HL-60/S4 treated with phorbol 12-myristate 13-acetate at 8.2 ng/mL for 4 days and 3 days (cell line): ENCODE measurements around the gene RIPOR3.
"Not testable (repeated sequence)": the region's sequence is repeated elsewhere in the genome, so short reads cannot be mapped to it uniquely, and the experiment has no call there.

ENCODE experiments used
- in situ Hi-C: fragments of 300-500 bp; cut with MboI; formaldehyde crosslinking; loops from 2 replicates; pipeline ENCODE4 v1.15.0; 2022; ENCODE audit warnings: low sequenced_read_pairs

Gene RIPOR3

DNA sequence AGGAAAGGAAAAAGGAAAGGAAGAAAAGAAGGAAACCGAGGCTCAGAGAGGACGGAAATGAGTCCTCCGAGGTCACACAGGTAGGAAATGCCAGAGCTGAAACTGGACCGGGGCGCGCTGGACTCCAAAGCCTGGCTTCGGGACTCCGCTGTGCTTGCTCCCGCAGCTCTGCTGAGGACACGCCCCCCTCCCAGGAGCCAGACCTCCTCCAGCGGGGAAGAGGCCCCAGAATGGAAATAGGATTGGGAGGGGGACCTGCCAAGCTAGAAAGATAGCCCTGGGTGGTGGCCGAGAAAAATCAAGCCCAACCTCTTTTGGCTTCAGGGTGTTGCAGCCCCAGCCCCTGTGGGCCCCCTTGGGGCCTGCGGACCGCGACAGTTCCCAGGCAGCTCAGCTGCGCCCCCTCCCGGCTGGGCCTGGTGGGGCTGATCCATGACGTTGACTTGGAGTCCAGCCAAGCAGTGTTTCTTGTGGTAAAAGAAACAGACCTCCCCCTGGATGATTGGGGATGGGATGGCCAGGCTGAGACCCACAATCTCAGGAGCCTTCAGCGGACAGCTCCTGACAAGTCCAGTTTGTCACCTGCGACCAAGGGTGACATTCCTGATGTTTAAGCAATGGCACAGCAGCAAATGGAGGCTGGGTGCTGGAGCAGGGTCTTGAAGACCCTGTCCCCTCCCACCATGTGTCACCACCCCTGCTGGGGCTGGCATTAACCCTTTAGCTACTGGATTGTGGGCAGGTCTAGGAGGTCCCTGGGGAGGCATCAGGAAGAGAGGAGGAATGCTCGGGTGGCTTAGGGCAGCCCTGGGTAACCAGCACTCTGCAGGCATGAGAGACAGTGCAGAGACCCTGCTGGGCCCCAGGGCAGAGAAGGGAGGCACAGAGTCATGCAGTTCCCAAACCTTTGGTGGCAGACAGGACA, 55.4 kb downstream of the RIPOR3 start:
- in situ Hi-C loops: no loop called here

DNA sequence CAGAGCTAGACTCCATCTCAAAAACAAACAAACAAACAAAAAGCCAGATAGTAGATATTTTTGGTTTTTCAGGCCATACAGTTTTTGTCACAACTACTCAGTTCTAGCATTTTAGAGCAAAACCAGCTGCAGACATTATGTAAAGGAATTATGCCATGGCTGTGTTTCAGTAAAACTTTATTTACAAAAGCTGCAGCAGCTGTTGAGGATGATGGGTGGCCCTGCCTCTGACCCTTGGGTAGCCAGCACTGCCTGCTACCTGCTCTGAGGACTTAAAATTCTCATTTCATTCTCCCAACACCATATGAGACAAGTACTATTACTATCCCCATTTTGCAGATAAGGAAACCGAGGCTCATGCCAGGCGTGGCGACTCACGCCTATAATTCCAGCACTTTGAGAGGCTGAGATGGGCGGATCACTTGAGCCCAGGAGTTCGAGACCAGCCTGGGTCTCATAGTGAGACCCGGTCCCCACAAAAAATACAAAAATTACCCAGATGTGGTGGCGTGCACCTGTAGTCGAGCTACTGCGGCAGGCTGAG, 56.3 kb downstream of the RIPOR3 start:
- in situ Hi-C loops: no loop called here

- in situ Hi-C loops: no loop called here
Observed at GRCh38 chr20:50634191-50634590, 57.2 kb downstream of the RIPOR3 start.

- in situ Hi-C loops: no loop called here
Observed at GRCh38 chr20:50633361-50633760, 58.0 kb downstream of the RIPOR3 start.

GRCh38 chr20:50632701-50633100, 58.6 kb downstream of the RIPOR3 start:
- in situ Hi-C loops: no loop called here

GRCh38 chr20:50632236-50632635, 59.1 kb downstream of the RIPOR3 start:
- in situ Hi-C loops: no loop called here

DNA sequence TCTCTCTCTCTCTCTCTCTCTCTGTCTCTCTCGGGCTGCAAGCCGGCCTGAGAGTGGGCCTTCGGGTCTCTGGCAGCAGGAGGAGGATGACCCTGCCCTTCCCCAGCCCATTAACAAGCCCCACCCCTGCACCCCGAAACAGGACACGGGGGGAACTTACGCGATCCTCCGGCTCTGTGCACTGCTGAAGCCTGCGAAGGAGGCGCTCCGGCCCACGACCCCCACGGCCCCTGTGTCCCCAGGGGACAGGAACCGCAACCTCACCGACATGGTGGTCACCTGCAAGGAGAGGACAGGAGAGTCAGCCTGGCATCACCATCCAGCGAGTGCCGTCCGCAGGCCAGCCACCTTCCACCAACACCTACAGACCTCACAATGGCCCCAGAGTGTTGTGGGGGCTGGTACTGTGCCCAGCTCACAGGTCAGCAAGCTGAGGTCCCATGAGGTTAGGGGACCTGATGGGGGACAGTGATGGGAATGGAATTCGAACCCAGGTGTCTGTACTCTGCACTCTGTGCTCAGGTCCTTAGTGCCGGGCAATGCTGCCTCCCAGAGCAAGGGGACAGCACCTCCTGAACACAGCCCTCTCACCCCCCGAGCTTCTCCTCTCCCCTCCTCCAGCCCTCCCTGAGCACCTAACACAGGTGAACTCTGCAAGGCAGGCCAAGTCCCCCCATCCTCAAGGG, 60.6 kb downstream of the RIPOR3 start:
- in situ Hi-C loops: no loop called here

GRCh38 chr20:50629670-50630045, 61.7 kb downstream of the RIPOR3 start:
- in situ Hi-C loops: no loop called here

DNA sequence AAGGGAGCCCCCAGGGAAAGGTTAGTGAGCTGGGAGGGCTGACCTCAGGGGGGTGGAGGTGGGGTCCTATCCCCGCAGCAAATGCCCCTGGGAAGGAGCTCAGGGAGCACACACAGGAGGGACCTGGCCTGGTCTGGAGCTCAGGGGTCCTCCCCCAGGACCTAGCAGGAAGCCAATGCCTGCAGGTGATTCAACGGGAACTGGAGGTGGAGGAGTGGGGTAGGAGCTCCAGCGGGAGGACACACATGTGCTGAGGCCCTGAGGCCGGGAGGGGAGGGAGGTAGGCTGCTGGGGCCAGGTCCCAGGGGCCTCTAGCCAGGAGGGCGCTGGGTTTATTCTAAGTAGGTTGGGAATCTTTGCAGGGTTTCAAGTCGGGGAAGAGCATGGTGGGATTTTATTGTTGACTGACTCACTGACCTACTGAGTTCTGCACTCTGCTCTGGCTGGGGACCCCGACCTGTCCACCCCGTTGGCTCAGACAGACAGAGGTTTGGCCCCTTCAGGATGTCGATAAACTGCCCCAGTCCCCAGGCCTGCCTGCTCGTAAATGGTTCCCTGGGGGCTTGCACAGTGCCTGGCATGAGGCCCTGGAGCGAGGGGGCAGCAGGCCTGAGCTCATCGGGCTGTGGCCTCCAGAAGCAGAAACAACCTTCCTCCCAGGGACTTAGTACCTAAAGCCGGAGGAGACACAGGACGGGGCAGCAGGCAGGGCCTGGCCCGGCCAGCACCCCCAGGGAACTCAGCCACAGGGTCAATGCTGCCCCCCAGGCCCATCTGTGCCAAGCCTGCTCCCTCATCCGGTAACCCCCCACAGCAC, 62.3 kb downstream of the RIPOR3 start:
- in situ Hi-C loops: no loop called here

DNA sequence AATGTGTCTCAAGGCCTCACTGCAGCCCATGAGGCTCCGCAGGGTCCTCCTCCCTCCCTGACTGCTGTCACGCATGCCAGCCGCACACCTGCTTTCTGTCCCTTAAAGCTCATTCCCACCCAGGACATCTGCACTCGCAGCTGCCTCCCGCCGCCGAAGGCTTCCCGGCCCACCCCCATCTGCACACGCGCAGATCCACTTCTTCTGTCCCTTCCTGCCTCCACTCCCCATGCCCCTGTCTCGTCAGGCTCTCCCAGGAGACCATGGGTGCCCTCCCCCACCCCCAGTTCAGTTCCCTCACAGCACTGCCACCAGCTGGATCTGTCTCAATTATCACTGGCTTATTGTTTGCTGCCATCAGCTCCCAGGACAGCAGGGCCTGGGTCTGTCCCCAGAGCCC, 63.0 kb downstream of the RIPOR3 start:
- in situ Hi-C loops: no loop called here

DNA sequence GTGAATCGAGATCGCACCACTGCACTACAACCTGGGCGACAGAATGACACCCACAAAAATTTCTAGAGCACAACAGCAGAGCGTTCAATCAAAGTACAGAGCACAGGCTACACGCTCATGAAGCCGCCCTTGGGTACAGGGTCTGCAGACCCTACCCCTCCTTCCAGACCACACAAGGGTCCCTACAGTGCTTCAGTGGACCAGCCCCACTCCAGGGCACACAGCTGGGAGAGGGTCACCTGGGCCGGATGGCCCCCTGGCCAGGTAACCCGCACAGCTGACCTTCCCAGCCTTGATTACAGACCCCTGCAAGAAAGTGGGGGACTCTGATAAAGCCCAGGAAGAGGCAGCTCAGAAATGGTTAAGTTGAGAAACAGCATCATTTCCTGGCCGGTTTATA, 63.6 kb downstream of the RIPOR3 start:
- in situ Hi-C loops: no loop called here

DNA sequence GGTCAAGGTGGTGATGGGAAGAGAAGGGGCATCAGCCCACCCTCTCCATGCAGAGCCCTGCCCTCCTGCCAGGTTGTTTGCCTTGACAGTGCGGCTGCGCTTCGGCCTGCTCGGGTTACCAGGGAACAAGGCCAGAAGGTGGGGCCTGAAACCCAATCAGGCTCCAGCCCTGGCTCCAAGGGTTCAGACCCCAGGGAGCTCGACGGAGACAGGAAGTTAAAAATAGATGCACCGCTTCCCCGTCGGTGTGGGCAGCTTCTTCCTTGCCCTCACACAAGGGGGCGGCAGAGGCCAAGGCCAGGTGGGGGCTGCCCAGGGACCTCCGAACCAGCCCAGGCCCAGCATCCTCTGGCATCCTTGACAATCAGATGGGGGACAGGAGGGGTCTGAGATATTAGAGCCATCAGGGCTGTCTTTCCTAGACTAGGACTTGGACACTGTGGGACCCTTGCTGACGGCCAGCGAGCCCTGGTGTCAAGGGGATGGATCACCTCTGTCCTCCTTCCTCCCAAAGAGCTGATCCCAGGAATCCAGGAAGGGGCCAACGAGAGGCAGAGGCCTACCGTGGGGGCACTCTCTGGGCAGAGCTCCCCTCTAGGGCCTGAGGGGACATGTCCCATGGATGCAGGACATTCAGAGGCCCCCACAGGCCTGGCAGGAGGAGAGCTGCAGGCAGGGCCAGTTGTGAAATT, 65.2 kb downstream of the RIPOR3 start:
- in situ Hi-C loops: no loop called here

- in situ Hi-C loops: no loop called here
Observed at GRCh38 chr20:50624351-50625016, 66.9 kb downstream of the RIPOR3 start.

DNA sequence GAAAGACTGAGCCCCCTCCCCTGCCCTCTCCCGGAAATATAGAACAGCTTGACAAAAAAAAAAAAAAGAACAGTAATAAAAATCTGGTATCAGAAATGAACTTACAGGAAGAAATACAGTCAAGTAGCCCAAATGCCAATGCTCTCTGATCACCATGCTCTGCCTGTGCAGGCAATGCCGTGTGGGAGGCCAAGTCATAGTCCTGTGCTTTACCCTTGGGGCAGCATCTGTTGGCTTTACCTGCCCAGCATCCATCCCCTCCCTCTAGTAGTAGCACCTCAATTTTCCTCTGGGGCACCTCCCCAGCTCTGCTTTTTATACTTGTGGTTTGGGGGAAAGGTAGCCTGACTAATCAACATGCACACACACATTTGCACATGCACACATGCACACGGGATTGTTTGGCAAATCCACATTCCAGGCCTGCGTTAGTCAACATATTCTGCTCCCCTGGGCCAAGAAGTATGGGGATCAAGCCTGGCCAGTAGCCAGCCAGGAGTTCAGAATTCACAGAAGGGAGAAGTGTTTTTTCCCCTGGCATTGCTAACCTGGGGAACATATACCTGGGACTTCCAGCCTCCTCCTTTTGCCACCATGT, 70.2 kb downstream of the RIPOR3 start:
- in situ Hi-C loops: no loop called here

- in situ Hi-C loops: not testable (repeated sequence)
Observed at GRCh38 chr20:50620459-50620858, 70.9 kb downstream of the RIPOR3 start.

- in situ Hi-C loops: no loop called here
Observed at GRCh38 chr20:50618537-50618936, 72.8 kb downstream of the RIPOR3 start.

DNA sequence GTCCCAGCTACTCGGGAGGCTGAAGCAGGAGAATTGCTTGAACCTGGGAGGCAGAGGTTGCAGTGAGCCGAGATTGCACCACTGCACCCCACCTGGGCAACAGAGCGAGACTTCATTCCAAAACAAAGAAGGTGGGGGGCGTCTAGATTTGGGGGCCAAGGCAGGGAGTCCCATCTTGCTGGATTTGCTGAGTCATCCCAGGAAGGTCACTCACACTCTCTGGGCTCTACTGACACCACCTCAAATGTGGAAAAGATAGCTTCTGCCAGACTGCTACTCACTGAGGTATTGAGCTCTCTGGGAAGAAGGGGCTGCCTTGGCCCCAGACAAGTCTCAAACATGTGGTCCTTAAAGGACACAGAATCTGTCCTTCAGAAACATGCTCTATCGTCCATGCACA, 74.3 kb downstream of the RIPOR3 start:
- in situ Hi-C loops: no loop called here

- in situ Hi-C loops: no loop called here
Observed at GRCh38 chr20:50615407-50615806, 75.9 kb downstream of the RIPOR3 start.

DNA sequence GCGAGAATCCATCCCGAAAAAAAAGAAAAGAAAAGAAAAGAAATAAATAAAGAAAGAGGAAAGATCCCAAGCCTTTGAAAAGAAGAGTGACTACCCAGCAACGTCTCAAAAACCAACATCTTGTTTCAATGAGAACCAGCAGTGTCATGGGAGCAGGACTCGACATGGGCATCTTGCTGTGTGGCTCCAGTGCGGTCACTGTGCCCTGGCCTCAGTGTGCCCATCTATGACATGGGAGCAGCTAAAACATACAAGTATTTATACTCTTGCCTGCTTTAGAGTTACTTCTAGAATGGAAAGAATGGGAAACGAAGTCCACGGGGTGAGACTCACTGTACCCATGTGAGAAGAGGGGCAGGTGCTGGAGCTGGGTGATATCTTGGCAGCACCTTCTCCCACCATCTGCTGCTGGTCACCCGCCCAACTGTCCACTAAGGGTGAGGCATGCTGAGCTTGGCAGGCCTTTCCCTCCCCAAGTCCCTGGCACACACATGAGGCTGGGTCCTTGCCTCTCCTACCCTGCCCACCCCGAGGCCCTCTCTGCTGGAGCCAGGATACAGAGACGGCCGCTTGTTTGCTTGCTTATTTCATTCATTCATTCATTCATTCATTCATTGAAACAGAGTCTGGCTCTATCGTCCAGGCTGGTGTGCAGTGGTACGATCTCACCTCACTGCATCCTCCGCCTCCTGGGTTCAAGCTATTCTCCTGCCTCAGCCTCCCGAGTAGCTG, 77.7 kb downstream of the RIPOR3 start:
- in situ Hi-C loops: no loop called here
